ENCODE results near the gene RASA2.

The RASA2 gene

DNA sequence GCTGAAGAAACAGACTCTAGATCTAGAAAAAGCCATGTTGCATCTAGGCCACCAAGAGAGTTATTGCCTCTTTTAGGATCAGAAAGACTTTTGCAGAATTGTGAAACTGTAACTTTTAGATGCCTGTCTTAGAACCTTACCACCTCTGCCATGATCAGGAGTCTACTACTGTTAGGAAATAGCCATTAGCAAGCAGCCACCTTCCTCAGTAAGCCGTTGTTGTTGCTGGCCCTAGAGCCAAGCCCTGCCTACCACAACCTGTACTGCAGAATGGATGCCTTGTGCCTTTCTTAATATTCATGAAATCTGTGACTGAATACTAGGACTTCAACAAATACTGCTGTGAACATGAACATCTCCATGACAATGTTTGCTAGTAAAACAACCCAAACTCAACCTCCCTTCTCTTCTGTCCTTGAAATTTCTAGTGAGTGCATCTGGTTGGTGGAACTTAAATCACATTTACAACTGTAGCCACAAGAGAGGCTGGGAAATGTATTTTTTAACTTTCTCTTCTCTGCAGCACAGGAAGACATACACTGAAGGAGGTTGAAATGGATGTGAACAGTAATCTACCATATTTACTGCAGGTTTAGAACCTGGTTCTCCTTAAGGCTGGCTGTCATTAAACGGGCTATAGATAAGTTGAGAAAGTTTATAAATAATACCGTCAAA is 20.7 kb downstream of the RASA2 start:
- no peak overlapping the region for H3K9ac ChIP-seq (ENCODE audit: low read length)
- no peak overlapping the region for H3K27ac ChIP-seq (ENCODE audit: low read depth, low read length)
- H3K36me3 ChIP-seq (ENCODE audit: control insufficient read depth, insufficient read depth, low read length), result no peaks in the 10 kb centered on the region
- no peaks in the 10 kb centered on the region for H3K4me1 ChIP-seq (ENCODE audit: control insufficient read depth, insufficient read depth, low read length)
- no peak overlapping the region for H3K4me3 ChIP-seq (ENCODE audit: low read length)
- H3K27me3 ChIP-seq (ENCODE audit: control insufficient read depth, insufficient read depth, low read length), result no peaks in the 10 kb centered on the region

DNA sequence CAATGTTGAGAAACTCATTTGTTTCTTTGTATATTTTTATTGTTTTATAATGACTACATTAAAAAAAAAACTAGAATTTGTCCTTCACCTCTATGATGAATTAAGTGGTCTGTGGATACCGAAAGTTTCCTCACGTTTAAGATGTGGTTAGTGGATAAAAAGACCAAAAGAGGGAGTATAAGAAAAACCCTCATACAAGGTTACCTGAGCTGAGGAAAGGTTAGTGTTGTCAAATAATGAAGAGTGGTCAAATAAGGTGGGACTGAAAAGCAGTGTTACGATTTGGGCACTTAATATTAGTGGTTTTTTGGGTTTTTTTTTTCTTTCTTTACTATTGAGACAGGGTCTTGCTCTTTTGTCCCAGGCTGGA is 21.2 kb downstream of the RASA2 start:
- no peaks in the 10 kb centered on the region for H3K27me3 ChIP-seq (ENCODE audit: control insufficient read depth, insufficient read depth, low read length)
- H3K4me1 ChIP-seq (ENCODE audit: control insufficient read depth, insufficient read depth, low read length), result no peaks in the 10 kb centered on the region

DNA sequence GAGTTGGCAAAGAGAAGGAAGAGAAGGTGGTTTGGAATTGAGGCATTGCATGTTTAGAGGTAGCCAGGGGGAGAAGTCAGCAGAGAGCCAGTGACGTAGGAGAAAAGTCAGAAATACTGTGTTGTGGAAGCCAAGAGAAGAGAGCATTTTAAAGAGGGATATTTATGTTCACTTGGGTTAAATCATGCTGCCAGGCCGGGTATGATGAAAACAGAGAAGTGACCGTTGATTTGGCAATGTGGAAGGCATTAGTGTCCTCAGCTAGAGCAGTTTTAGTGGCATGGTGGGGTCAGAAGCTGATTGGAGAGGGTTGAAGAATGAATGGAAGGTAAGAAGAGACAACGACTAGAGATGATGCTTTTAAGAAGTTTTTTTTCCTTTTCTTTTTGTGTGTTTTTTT is 24.5 kb downstream of the RASA2 start:
- no peak overlapping the region for H3K27ac ChIP-seq (ENCODE audit: low read depth, low read length)
- no peak overlapping the region for H3K9ac ChIP-seq (ENCODE audit: low read length)

More for the DNA sequence above, 21.2 kb downstream of the RASA2 start:
- no peaks in the 10 kb centered on the region for H3K36me3 ChIP-seq (ENCODE audit: control insufficient read depth, insufficient read depth, low read length)
- no peak overlapping the region for H3K9ac ChIP-seq (ENCODE audit: low read length)
- no peak overlapping the region for H3K27ac ChIP-seq (ENCODE audit: low read depth, low read length)
- H3K4me3 ChIP-seq (ENCODE audit: low read length), result no peak overlapping the region

DNA sequence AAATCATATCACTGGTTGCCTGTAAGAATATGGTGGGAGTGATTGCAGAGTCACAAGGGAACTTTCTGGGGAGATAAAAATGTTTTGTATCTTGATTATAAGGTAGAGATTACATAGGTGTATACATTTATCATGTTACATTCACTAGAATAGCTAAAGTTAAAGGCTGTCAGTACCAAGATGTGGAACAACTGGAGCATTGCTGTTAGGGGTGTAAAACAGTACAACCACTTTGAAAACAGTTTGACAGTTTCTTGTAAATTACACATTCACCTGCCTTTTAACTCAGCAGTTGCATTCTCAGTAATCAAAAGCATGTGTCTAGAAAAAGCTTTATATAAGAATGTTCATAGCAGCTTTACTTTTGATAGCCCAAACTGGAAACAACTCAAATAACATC is 27.6 kb downstream of the RASA2 start:
- Histone ChIP-seq H3K27me3 (ENCODE audit: control insufficient read depth, insufficient read depth, low read length) (no peaks in the 10 kb centered on the region), H3K27ac (ENCODE audit: low read depth, low read length) (no peak overlapping the region), H3K9ac (ENCODE audit: low read length) (no peak overlapping the region), H3K36me3 (ENCODE audit: control insufficient read depth, insufficient read depth, low read length) (peaks cover 8% of the 10 kb centered on the region), H3K4me1 (ENCODE audit: control insufficient read depth, insufficient read depth, low read length) (no peaks in the 10 kb centered on the region), H3K4me3 (ENCODE audit: low read length) (no peak overlapping the region)

More for the DNA sequence above, 24.5 kb downstream of the RASA2 start:
- Histone ChIP-seq H3K27me3 (ENCODE audit: control insufficient read depth, insufficient read depth, low read length) (no peaks in the 10 kb centered on the region), H3K36me3 (ENCODE audit: control insufficient read depth, insufficient read depth, low read length) (peaks cover 4% of the 10 kb centered on the region), H3K4me3 (ENCODE audit: low read length) (no peak overlapping the region), H3K4me1 (ENCODE audit: control insufficient read depth, insufficient read depth, low read length) (no peaks in the 10 kb centered on the region)

DNA sequence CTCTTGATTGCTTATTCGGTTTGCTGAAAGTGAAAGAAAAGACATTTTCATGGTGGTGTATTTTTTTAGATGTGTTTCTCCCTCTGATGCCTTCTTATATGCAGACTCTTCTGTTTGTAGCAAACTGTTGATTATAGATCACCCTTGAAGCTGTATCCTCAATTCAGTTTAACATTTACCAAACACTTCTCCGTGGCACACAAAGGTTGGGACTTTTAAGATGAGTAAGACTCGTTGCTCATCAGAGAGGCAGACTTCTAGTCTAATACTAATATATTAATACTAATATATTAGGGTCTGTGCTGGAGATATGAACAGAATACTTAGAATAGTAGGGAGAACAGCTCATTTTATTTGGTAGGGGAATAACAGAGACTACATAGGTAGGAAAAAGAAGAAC is 32.8 kb downstream of the RASA2 start:
- H3K27me3 ChIP-seq (ENCODE audit: control insufficient read depth, insufficient read depth, low read length), result no peaks in the 10 kb centered on the region
- H3K9ac ChIP-seq (ENCODE audit: low read length), result no peak overlapping the region
- peaks cover 4% of the 10 kb centered on the region for H3K36me3 ChIP-seq (ENCODE audit: control insufficient read depth, insufficient read depth, low read length)
- no peak overlapping the region for H3K27ac ChIP-seq (ENCODE audit: low read depth, low read length)
- H3K4me3 ChIP-seq (ENCODE audit: low read length), result no peak overlapping the region
- no peaks in the 10 kb centered on the region for H3K4me1 ChIP-seq (ENCODE audit: control insufficient read depth, insufficient read depth, low read length)

DNA sequence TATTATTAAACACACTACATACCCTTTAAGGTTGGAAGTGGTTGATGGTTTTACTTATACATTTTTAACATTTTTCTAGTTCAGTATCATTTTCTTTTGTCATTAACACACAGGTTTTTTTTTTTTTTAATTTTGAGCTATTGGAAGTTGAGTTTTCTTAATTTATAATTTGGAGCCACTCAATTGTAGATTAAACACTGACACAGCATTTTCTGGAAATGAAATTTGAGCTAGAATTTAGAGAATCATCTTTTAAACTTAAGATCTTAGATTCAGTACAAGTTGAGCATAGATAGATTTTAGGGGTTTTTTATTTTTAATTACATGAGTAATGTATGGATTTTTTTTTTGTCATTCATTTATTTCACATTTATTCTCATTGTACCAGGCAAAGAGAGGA is 35.0 kb downstream of the RASA2 start:
- Histone ChIP-seq H3K9ac (ENCODE audit: low read length) (no peak overlapping the region), H3K36me3 (ENCODE audit: control insufficient read depth, insufficient read depth, low read length) (peaks cover 4% of the 10 kb centered on the region), H3K4me1 (ENCODE audit: control insufficient read depth, insufficient read depth, low read length) (no peaks in the 10 kb centered on the region), H3K27ac (ENCODE audit: low read depth, low read length) (no peak overlapping the region), H3K4me3 (ENCODE audit: low read length) (no peak overlapping the region), H3K27me3 (ENCODE audit: control insufficient read depth, insufficient read depth, low read length) (no peaks in the 10 kb centered on the region)

DNA sequence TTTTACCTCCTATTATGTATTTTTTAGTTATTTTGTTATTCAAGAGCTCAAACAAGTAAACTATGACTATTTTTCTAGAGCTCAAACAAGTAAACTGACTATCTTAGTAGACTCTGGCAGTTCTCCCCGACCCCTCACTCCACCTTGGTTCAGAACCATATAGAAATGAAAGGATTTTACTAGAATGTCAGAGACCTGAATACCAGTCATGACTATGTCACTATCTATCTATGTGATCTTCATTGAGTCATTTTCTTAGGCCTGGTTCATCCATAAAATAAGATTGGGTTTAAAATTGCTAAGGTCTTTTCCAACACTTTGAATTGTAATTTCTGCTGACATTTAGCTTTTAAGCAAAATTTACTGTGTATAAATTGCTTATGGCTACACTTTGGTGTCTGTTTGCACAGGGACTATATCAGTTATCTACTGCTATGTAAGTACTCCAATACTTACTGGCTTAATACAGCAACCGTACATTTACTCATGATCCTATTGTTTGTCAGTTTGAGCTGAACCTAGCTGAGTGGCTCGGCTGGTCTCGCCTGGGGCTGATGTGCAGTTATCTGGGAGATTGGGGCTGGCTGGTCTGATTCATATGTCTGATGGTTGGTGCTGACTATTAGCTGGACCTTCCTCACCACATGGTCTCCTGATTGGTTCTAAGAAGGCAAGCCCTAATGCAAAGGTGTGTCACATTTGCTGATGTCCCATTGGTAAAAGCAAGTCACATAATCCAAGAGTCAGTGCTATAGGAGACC is 37.0 kb downstream of the RASA2 start:
- H3K4me1 ChIP-seq (ENCODE audit: control insufficient read depth, insufficient read depth, low read length), result no peaks in the 10 kb centered on the region
- H3K36me3 ChIP-seq (ENCODE audit: control insufficient read depth, insufficient read depth, low read length), result no peaks in the 10 kb centered on the region
- no peak overlapping the region for H3K27ac ChIP-seq (ENCODE audit: low read depth, low read length)
- no peak overlapping the region for H3K4me3 ChIP-seq (ENCODE audit: low read length)
- H3K27me3 ChIP-seq (ENCODE audit: control insufficient read depth, insufficient read depth, low read length), result no peaks in the 10 kb centered on the region
- no peak overlapping the region for H3K9ac ChIP-seq (ENCODE audit: low read length)

DNA sequence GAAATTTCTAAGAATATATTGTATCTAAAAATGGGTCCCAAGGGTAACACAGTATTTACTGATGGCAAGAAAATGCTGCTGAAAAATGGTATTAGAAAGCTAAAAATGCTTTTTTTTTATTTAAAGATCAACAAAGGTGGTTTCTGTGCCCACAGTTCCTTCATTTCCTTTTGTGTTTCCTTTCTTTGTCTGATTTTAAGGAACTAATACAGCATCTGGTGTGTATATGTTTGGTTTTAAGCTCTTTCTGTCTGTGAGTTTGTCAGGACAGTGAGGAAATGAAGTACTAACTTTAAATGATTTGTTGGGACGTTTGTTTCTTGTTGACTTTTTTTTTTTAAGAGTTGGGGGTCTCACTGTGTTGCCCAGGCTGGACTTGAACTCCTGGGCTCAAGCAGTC is 38.2 kb downstream of the RASA2 start:
- Histone ChIP-seq H3K4me3 (ENCODE audit: low read length) (no peak overlapping the region), H3K4me1 (ENCODE audit: control insufficient read depth, insufficient read depth, low read length) (no peaks in the 10 kb centered on the region), H3K27me3 (ENCODE audit: control insufficient read depth, insufficient read depth, low read length) (no peaks in the 10 kb centered on the region), H3K36me3 (ENCODE audit: control insufficient read depth, insufficient read depth, low read length) (no peaks in the 10 kb centered on the region), H3K27ac (ENCODE audit: low read depth, low read length) (no peak overlapping the region), H3K9ac (ENCODE audit: low read length) (no peak overlapping the region)

DNA sequence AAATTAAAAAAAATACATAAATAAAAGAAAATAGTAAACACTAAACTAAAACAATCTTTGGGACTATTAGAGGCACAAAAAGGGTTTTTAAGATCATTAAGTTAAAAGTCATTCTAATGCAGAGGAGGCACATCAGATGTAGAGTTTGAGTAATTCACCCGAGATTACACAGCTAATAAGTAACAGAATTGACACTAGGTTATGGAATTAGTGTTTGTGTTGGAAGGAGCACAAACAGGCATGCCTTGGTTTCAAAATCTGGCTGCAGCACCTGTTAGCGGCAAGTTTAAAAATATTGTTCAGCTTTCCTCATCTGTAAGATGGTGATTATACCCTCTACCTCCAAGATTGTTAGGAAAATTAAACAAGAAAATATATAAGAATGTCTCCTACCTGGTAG is 39.0 kb downstream of the RASA2 start:
- Histone ChIP-seq H3K36me3 (ENCODE audit: control insufficient read depth, insufficient read depth, low read length) (no peaks in the 10 kb centered on the region), H3K4me1 (ENCODE audit: control insufficient read depth, insufficient read depth, low read length) (no peaks in the 10 kb centered on the region), H3K9ac (ENCODE audit: low read length) (no peak overlapping the region), H3K4me3 (ENCODE audit: low read length) (no peak overlapping the region), H3K27ac (ENCODE audit: low read depth, low read length) (no peak overlapping the region), H3K27me3 (ENCODE audit: control insufficient read depth, insufficient read depth, low read length) (no peaks in the 10 kb centered on the region)

DNA sequence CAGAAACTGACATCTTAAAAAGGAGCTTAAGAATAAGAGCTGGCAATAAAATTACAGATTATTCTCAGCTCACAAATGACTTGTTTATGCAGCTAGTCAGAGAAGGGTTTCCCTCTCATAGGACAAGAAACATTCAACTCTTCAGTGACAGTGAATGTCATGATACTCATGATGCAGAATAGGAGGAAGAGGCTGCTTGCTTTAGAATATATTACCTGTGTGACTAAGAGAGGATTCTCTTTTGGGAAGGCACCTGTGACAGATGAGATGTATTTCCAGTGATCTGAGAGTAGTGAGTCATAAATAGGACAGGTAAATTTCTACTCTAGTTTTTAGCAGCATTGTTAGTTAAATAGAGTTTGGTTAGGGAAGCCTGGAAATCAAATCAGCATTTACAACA is 39.9 kb downstream of the RASA2 start:
- Histone ChIP-seq H3K9ac (ENCODE audit: low read length) (no peak overlapping the region), H3K4me3 (ENCODE audit: low read length) (no peak overlapping the region), H3K4me1 (ENCODE audit: control insufficient read depth, insufficient read depth, low read length) (no peaks in the 10 kb centered on the region), H3K36me3 (ENCODE audit: control insufficient read depth, insufficient read depth, low read length) (no peaks in the 10 kb centered on the region), H3K27me3 (ENCODE audit: control insufficient read depth, insufficient read depth, low read length) (no peaks in the 10 kb centered on the region), H3K27ac (ENCODE audit: low read depth, low read length) (no peak overlapping the region)

DNA sequence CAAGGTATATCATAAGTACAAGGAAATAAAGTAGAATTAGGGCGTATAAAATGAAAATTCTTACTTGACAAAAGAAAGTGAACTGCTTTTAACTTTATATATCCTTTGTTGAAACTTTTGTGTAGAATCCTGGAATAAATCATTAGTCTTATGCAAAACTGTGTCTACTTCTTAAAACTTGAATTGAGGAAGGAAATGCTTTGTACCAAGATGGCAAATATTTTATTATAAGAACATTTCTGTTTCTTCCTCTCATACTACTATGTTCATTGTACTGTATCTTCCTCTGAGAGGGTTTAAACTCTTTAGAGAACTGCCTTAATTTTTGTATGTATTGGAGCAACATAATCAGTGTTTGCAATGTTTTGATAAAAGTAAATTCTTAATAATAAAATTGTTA is 42.0 kb downstream of the RASA2 start:
- no peaks in the 10 kb centered on the region for H3K36me3 ChIP-seq (ENCODE audit: control insufficient read depth, insufficient read depth, low read length)
- H3K27me3 ChIP-seq (ENCODE audit: control insufficient read depth, insufficient read depth, low read length), result no peaks in the 10 kb centered on the region
- no peak overlapping the region for H3K27ac ChIP-seq (ENCODE audit: low read depth, low read length)
- no peak overlapping the region for H3K4me3 ChIP-seq (ENCODE audit: low read length)
- H3K4me1 ChIP-seq (ENCODE audit: control insufficient read depth, insufficient read depth, low read length), result no peaks in the 10 kb centered on the region
- H3K9ac ChIP-seq (ENCODE audit: low read length), result no peak overlapping the region

DNA sequence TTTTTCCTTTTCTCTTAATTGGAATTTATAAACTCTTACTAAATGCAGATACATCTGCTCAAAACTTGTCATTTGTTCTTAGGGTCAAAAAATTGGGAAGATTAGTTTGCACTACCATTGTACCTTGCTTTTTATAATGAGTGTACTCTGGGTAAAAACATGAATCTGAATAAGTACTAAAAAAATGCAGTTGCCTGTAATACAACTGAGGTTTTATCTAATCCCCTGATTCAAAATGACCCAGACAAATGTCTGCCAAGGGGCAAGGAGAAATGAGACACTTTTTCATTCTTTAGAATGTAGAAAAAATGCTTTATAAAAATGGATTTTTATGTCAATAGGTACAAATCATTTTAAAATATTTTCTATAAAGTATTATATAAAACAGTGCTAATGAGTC is 42.4 kb downstream of the RASA2 start:
- Histone ChIP-seq H3K4me3 (ENCODE audit: low read length) (no peak overlapping the region), H3K4me1 (ENCODE audit: control insufficient read depth, insufficient read depth, low read length) (no peaks in the 10 kb centered on the region), H3K36me3 (ENCODE audit: control insufficient read depth, insufficient read depth, low read length) (no peaks in the 10 kb centered on the region), H3K27ac (ENCODE audit: low read depth, low read length) (no peak overlapping the region), H3K9ac (ENCODE audit: low read length) (no peak overlapping the region), H3K27me3 (ENCODE audit: control insufficient read depth, insufficient read depth, low read length) (no peaks in the 10 kb centered on the region)

Measured in rectal smooth muscle tissue (tissue), 1 donor.